GM21723 (cell line): ENCODE data around the gene SUCLG2.

Source experiments
- ATAC-seq: cut with Tn5 transposase; IDR thresholded peaks from one replicate; pipeline ENCODE4 v1.9.1; 2021; ENCODE audit warnings: mild to moderate bottlenecking, moderate library complexity; ENCODE audit not compliant: unreplicated experiment

SUCLG2 gene

GRCh38 chr3:67518236-67518635, 136.2 kb downstream of the SUCLG2 start:
- no peak for ATAC-seq

GRCh38 chr3:67517781-67518180, 136.6 kb downstream of the SUCLG2 start:
- ATAC-seq, result no peak

- ATAC-seq, result no peak
Measured at GRCh38 chr3:67516496-67516895, 137.9 kb downstream of the SUCLG2 start.

GRCh38 chr3:67515778-67516177, 138.6 kb downstream of the SUCLG2 start:
- no peak for ATAC-seq

- no peak for ATAC-seq
Measured at GRCh38 chr3:67509471-67510075, 144.8 kb downstream of the SUCLG2 start.

- ATAC-seq, result no peak
Measured at GRCh38 chr3:67507584-67507983, 146.8 kb downstream of the SUCLG2 start.

- no peak for ATAC-seq
Measured at GRCh38 chr3:67500709-67501108, 153.7 kb downstream of the SUCLG2 start.

GRCh38 chr3:67497746-67498145, 156.7 kb downstream of the SUCLG2 start:
- ATAC-seq, result no peak

- ATAC-seq, result no peak
Measured at GRCh38 chr3:67495751-67496150, 158.7 kb downstream of the SUCLG2 start.

GRCh38 chr3:67493808-67494207, 160.6 kb downstream of the SUCLG2 start:
- no peak for ATAC-seq

- ATAC-seq, result no peak
Measured at GRCh38 chr3:67490658-67491057, 163.8 kb downstream of the SUCLG2 start.

GRCh38 chr3:67489816-67490215, 164.6 kb downstream of the SUCLG2 start:
- no peak for ATAC-seq

- no peak for ATAC-seq
Measured at GRCh38 chr3:67487564-67488114, 166.8 kb downstream of the SUCLG2 start.

- no peak for ATAC-seq
Measured at GRCh38 chr3:67486883-67487282, 167.5 kb downstream of the SUCLG2 start.

GRCh38 chr3:67484085-67484484, 170.3 kb downstream of the SUCLG2 start:
- no peak for ATAC-seq

GRCh38 chr3:67481126-67481525, 173.3 kb downstream of the SUCLG2 start:
- ATAC-seq, result no peak

GRCh38 chr3:67478423-67478822, 176.0 kb downstream of the SUCLG2 start:
- no peak for ATAC-seq

- ATAC-seq, result no peak
Measured at GRCh38 chr3:67474311-67474710, 180.1 kb downstream of the SUCLG2 start.

- no peak for ATAC-seq
Measured at GRCh38 chr3:67472674-67473201, 181.7 kb downstream of the SUCLG2 start.

- no peak for ATAC-seq
Measured at GRCh38 chr3:67470207-67470606, 184.2 kb downstream of the SUCLG2 start.

- no peak for ATAC-seq
Measured at GRCh38 chr3:67468511-67468910, 185.9 kb downstream of the SUCLG2 start.

GRCh38 chr3:67463656-67464055, 190.8 kb downstream of the SUCLG2 start:
- no peak for ATAC-seq

- no peak for ATAC-seq
Measured at GRCh38 chr3:67462187-67462586, 192.2 kb downstream of the SUCLG2 start.
